GM21447 (cell line): Measurements from ENCODE around the gene IRF8.
"Not testable (repeated sequence)": the region's sequence is repeated elsewhere in the genome, so short reads cannot be mapped to it uniquely, and the experiment has no call there.

Experiments
- ATAC-seq: cut with Tn5 transposase; IDR thresholded peaks from one replicate; pipeline ENCODE4 v1.9.1; 2021; ENCODE audit not compliant: unreplicated experiment

The IRF8 gene

DNA sequence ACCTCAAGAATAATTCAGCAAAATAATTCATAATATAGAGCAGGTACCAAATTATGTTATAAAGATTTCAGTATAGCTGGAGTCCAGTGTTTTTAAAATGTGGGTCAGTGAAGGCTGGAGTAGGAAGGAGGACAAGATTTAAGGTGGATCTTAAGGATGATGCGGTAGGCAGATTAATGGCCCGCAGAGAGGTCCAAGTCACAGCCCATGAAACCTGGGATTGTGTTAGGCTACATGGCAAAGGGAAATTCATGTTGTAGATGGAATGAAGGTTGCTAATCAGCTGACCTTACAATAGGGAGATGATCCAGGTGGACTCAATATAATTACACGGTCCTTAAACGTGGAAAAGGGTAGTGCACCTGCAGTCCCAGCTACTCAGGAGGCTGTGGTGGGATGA is 6.2 kb upstream of the IRF8 start:
- ATAC-seq, result no peak

DNA sequence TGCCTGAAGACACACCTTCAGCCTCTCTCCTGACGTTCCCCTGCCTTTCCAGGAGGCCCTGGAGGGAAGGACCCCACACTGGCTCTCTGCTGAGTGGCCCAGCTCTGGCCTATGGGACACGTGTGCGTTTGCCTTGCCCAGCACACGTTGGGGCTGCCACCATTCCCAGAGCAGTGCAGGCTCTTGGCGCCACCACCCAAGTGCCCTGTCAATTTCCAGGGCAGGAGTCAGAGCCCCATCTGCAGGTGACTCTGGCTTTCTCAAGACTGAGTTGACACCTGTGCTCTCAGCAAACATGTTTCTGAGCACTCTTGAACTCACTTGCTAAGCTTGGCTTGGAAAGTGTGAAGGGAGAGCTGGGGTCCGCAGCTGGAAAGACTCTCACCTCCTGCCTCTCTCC is 4.7 kb upstream of the IRF8 start:
- no peak for ATAC-seq

DNA sequence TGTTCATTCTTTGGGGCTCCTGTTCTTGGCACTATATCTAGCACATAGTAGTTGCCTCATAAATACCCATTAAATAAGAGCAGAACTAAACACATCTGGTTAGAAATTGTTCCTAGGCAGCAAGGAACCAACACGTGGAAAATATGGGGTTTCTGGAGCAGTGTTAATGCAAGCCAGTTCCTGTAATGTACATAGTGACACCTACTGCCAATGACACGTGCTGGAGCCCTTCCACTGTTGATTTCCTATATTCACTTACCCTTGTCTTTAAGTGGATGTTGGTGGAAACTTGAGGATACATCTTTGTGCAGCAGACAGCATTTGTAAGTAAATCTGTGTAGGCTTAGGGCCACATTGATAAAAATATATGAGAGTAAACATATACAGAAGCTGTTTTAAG is 1.6 kb upstream of the IRF8 start:
- no peak for ATAC-seq

DNA sequence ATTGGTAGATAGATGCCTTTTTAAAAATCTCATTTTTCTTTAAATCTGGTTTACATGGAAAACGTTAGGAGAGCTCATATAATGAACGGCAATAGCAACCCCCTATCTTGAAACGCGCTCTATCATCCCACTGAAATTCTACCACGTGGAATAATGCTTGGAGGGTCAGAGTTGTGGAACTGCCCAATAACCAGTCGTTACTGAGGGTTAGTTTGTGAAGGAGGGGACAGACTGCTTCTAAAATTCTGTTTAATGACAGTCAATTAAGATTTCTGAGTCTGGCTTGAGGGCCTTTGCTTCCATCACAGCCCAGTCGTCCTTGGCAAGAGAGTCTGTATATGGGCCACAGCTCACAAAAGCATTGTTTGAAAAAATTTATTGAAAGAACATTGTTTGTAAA is 482 bp downstream of the IRF8 start:
- no peak for ATAC-seq

DNA sequence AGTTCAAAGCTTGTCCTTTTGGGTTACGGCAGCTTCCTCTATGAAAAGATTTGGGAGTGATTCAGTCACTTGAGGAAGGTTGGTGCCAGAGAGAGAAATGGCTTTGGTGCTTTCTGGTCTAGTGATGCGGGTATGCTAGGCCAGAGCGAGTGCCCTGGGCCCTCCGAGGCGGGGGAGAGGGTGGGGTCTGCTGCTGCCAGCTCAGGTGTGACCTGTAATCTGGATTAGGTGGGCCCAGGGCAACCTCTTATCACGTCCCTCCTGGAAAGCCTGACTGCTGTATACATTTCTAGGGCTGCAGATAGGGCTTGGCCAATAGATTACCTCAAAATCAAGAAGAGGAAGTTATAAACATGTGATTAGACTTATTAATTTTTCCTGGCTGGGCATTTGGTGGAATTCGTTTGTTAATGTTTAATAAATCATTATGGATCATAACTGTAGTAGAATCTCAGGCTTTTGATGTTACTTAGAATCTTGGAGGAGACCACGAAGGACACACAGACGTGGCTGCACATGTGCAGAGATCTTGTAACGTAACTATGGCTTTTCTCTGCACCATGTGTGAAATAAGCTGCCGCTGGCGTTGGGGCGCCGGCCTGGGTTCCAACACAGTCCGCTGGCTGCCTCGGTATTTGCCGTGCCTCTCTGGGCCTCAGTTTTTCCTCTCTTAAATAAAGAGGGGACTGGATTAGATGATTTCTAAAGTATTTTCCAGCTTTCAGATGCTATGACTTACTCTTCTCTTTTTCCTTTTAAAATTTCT is 1.2 kb downstream of the IRF8 start:
- no peak for ATAC-seq

DNA sequence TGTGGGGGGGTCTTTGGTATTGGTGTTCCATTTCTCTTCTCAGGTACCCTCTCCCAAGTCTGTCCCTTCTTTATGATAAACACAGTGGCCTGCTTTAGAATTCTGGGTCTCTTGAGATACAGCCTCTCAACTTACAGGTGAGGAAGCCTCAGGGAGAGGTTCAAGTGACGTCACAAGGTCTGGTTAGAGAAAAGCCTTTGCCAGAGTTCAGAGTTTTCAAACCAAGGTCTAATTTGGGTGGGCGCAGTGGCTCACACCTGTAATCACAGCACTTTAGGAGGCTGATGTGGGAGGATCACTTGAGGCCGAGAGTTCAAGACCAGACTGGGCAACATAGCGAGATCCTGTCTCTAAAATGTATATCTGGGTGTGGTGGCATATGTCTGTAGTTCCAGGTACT is 2.1 kb downstream of the IRF8 start:
- no peak for ATAC-seq

DNA sequence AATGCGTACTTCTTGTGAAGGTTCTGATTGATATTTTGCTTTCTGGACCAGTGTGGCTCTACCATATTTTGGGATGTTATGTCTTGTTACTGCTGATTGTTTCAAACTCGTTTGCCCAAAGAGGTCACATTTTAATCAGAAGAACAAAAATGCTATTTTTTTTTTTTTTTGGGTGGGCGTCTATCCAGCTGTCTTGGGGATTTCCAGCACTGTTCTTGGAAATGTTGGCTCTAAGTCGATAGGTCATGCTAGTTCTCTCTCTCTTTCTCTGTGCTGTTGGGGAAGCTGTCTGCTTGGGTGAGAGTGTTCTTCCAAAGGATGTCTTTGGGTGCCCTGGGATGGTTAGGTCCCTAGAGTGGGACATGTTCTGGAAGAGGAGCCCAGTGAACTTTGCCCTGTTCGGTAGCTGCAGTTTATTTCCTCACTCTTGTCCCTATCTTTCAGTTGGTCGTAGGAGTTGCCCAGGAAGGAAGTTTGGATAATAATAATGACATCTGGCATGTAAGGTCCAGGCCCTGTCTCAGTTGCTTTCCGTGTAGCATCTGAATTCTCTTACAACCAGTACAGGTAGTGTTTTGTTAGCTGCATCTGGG is 2.9 kb downstream of the IRF8 start:
- ATAC-seq, result no peak

DNA sequence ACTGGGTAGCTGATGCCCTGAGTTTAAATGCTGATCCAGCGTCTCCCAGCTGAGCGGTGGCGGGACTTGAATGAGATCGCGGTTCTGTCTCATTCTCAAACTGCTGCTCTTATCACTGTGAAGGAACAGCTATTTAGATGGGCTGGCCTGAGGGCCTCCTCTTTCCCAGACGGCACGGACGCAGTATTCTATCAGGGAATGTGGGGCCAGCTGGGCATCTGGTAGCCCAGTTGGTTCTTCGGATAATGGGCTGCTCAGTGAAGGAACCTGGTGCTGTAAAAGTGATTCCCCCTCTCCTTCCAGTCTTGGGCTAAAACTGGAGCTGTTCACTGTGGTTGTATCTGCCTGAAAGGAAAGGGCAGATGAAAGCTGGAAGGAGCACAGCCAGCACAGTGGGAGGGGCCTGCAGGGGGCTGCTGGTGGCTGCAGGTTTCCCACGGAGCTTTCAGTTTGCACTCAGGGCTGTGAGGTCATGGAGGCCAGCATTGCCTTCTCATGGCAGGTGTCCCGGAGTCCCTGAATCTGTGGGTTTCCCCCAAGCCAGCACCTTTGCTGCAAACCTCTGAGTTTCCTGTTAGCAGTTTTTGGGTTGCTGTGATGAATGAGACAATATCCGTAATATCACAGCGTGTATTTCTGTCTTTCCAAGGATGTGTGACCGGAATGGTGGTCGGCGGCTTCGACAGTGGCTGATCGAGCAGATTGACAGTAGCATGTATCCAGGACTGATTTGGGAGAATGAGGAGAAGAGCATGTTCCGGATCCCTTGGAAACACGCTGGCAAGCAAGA is 3.6 kb downstream of the IRF8 start:
- peak; percentile 67 for ATAC-seq

DNA sequence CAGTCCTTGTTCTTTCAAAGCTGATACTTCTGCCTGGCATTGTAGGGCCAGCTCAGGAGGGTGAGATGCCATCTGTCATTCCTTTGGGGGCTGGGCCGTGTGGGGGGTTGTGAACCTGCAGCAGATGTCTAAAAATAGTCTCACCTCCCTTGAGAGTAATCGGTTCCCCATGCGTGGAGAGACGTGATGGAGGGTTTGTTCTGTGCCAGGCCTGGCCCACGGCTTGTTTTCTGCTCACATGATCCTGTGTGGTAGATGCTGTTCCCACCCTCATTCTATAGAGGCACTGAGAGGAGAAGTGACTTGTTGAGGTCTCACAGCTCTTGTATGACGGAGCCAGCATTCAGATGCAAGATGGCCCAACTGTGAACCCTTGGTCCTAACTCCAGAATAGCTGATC is 4.6 kb downstream of the IRF8 start:
- no peak for ATAC-seq

DNA sequence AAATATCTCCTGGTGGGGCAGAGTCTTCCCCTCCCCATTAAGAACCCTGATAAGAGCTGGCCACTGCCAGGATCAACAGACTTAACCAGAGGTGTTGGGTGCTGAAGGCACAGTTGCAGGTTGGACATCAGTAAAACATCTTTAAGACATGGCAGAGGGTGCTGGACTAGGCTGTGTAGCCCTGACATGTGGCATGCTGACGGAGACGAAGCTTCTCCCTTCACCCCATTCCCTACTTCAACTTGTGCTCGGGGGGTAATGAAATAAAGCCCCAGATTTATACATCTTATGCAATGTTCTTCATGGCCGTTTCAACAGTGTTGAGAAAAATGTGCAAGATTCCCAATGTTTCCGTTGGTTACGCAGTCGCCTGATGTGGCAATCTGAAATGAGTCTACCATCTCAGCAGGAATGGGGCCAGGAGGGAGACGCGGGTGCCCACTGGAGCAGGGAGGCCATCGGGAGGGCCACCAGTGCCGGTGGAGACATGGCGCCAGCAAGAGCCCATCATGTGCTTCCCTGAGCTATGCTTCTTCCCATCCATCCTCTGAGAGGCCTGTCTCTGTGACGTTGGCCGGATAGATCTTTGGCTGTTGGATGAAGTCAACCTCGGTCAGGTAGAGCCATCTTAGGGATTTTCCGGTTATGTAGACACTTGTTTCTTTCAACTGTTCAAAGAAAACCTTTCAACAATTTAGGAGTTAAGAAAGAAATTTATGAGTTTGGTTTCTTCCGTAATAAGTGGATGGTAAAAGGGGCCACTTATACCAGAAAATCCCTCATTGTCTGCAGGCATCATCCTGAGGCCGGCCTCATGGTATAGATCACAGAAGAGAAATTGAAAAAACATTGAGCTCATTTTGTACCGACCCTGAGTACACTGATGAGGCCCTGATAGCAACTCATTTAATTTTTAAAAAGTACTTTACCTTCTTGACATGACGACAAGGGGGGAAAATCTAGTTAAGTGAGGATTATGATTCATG is 6.4 kb downstream of the IRF8 start:
- ATAC-seq, result no peak

DNA sequence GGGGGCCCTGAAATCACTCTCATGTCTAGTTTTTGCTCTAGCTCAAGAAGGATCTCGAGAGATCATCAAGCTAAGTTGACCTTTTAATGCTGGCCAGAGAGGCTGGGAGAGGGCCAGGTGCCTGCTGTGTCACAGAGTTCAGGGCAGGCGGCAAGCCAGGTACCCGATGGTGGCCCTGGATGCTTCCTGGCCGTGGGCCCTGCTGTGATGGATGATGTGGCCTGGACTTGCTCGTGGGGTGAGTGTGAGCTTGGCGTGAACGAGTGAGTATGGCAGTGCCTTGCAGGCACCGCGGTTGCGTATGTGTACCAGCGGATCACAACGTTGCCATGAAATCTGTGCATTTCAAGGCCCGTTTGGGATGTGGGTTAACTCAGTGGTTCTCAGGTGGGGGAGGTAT is 7.4 kb downstream of the IRF8 start:
- no peak for ATAC-seq

DNA sequence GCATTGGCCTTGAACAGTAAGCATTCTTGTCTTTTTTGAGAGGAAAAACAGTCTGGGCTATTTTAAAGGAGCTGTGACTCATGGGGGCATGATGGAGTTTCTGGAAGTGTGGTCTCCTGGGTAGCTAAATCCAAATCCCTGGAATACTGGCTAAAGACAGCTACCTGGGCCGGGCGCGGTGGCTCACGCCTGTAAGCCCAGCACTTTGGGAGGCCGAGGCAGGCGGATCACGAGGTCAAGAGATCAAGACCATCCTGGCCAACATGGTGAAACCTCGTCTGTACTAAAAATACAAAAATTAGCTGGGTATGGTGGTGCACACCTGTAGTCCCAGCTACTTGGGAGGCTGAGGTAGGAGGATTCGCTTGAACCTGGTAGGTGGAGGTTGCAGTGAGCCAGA is 8.3 kb downstream of the IRF8 start:
- not testable (repeated sequence) for ATAC-seq

DNA sequence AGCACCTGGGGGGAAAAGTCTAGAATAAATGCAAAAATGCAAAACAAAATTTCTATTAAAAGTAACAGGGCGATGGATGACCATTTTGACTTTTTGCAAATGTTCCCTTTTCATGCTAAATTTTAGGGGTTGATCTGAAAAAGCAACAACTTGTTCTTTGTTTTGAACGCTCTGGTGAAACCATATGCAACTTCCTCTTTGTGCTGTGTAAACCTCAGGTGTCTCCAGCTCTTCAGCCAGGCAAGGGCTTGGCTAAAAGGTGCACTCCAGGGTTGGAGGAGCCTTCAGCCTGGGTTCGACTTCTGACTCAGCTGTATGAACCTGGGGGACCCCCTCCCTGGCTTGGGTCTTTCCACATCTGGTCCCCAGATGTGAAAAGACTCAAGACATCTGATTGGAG is 9.5 kb downstream of the IRF8 start:
- peak; percentile 64 for ATAC-seq

DNA sequence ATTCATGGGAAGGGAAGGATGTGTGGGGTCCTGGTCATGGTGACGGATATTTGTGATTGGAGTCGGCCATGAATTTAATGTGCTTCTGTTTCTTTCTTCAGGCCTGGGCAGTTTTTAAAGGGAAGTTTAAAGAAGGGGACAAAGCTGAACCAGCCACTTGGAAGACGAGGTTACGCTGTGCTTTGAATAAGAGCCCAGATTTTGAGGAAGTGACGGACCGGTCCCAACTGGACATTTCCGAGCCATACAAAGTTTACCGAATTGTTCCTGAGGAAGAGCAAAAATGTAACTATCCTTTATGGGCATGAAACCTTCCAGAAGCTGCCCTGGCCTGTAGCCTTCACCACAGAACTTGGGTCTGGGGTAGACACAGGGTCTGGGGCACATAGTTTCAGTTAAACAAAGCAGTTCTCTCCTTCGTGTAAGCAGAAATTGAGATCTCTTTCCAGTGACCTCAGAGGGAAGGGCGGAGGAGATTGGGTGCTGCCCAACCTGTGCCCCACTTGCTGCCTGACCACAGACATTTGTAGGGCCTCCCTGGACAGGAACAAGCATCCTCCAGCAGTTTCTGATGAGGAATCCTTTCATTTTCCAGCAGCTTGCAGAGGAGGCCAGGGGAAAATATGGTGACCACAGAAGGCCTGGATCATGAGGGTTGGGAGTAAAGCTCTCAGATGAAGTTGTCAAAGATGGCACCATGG is 10.1 kb downstream of the IRF8 start:
- ATAC-seq, result no peak

DNA sequence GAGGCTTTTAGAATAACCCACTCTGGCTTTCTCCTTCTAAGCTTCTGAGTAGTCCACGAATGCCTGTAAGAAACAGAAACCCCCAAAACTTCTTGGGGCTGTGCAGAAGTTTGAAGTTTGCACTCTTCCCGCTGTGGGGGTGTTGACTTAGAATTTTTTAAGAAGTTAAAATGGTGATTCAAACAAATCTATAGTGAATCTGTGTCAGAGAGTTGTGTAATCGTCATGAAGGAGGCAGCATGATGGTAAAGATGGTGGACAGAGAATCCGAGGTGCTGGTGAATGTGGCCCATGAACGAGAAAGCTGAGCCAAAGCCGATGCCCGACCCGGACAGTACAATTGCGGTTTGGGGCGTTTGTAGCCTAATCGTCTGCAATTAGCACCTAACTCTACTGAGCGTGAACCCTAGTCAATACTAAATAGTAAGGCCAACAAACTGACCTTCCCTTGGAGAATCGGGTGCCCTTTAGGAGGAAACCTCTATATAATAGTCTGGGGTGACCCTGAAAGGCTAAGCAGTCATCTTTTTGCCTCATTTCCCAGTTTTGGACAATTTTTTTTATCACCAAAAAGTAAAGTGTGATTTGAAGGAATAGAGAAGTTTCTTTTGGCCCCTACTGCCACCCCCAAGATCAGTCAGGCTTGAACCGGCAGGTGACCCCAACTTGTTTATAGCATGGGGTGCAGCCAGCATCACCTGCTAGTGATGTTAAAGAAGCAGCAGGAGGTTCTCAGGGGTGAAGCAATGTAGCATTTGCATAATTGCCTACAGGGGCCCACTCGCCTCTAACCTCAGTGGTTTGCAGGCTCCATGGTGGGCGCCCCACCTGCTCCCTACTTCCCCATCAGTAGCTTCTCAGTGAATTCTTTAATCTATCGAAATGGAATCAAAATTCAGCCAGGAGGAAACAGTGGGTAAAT is 11.2 kb downstream of the IRF8 start:
- ATAC-seq, result no peak

DNA sequence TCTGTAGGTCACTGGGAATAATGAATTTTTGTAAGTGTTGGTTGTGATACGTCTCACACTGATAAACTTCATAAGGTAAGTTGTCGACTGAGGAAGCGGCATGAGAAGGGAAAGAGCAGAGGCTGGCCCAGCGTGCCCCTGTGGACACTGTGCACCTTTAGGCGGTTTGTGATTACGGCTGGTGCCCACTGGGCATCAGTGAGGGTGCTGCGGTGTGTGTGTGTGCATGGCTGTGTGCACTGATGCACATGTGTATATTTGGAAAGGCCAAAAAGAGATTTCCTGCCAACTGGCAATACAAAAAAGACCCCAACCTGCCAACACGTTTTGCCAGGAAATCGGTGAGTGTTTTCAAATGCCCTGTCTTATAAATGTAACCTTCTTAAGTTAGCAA is 11.9 kb downstream of the IRF8 start:
- no peak for ATAC-seq

DNA sequence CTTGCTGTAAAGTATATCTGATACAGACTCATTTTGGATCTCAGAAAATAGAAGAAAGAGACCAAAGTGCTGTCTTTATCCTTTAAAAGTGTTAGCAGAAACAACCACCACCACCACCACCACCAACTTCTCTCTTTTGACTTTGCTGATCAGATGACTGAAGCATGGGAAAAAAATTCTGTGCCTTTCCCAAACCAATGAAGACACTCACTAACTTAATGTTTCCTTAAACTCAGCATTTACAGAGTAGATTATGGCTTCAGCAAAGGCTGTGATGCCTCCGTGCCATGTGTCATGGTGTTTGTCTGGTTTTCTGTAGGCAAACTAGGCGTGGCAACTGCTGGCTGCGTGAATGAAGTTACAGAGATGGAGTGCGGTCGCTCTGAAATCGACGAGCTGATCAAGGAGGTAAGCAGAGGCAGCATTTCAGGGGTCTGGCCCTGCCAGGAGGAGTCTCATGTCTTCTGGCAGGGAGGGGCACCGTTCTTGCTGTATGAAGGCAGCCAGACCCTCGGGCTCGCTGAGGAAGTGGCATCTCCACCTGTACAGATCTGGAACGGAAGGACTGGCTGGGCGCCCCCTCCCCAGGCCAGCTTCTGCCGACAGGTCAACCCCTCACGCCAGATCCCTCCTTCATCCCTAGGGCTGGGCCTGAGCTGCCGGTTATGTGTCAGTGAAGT is 12.4 kb downstream of the IRF8 start:
- ATAC-seq, result no peak

DNA sequence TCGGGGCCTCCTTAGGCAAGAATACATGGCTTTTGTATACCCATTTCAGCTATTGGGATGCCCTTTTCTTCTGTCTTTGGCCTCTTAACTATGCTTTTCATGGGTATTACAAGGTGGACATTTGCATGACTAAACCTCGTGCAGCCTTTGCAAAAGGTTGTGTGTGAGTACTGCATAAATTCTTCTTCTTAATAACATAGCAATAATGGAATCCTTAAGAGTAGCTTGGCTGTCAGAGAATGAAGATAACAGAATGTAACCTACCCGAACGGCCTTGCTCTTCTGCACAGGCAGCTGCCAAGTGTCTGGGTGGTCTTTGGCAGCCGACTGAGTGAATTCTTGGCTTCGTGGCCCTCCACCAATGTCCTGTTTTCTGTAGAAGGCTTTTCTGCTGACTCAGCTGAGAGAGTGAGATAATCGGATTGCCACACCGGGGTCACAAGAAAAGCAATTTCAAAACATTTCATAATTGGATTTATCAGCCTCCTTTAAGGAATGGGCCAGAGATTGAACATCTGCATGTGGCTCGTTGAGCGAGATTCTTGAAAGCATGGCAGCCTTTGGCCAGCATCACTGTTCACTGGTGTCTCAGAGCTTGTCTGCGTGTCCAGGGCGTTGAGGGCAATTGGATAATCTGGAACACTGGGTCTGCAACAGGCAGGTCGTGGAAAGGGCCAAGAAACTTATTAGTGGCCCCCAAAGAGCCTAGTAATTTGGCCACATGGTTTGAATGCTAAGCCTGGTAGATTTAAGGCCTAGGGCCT is 13.4 kb downstream of the IRF8 start:
- no peak for ATAC-seq
